SK-N-SH treated with all-trans-retinoic acid at 6 μM for 48 hours (cell line): ENCODE results near the gene SLC39A5.

Experiments
- ATAC-seq: fragments of 200-7000 bp; cut with Tn5 transposase; 3 replicates; pipeline ENCODE4 v1.9.1; 2020; ENCODE audit warnings: mild to moderate bottlenecking, moderate library complexity
- ARNTL ChIP-seq: fragments of 450-650 bp; formaldehyde crosslinking; IDR thresholded peaks from 2 replicates; pipeline ENCODE4 v1.5.0; 2020; ENCODE audit warnings: low read depth, mild to moderate bottlenecking, moderate library complexity, borderline replicate concordance
- BACH2 ChIP-seq: fragments of 250-450 bp; sonication (Bioruptor Pico); IDR thresholded peaks from 2 replicates; pipeline ENCODE4 v1.9.0; 2021; ENCODE audit warnings: mild to moderate bottlenecking, borderline replicate concordance
- CREB5 ChIP-seq: fragments of 250-450 bp; sonication (Bioruptor Pico); IDR thresholded peaks from 2 replicates; pipeline ENCODE4 v1.5.1; 2020; ENCODE audit warnings: low read depth, mild to moderate bottlenecking, moderate library complexity
- ESRRG ChIP-seq: fragments of 250-450 bp; sonication (Bioruptor Pico); IDR thresholded peaks from 2 replicates; pipeline ENCODE4 v1.6.1; 2021; ENCODE audit warnings: mild to moderate bottlenecking
- GLIS3 ChIP-seq: fragments of 250-450 bp; sonication (Bioruptor Pico); IDR thresholded peaks from 2 replicates; pipeline ENCODE4 v1.5.0; 2020; ENCODE audit warnings: mild to moderate bottlenecking, moderate library complexity
- ISL1 ChIP-seq: fragments of 250-450 bp; sonication (Bioruptor Pico); IDR thresholded peaks from 2 replicates; pipeline ENCODE4 v2.1.2; 2022; ENCODE audit warnings: mild to moderate bottlenecking, moderate library complexity
- OSR1 ChIP-seq: fragments of 250-450 bp; sonication (Bioruptor Pico); IDR thresholded peaks from 2 replicates; pipeline ENCODE4 v1.8.0; 2022; ENCODE audit warnings: moderate library complexity, mild to moderate bottlenecking, inconsistent platforms
- PATZ1 ChIP-seq: fragments of 250-450 bp; sonication (Bioruptor Pico); IDR thresholded peaks from 2 replicates; pipeline ENCODE4 v1.8.0; 2020; ENCODE audit warnings: mild to moderate bottlenecking, moderate library complexity, borderline replicate concordance
- PPARA ChIP-seq: fragments of 250-450 bp; sonication (Bioruptor Pico); IDR thresholded peaks from 2 replicates; pipeline ENCODE4 v1.5.0; 2020; ENCODE audit warnings: mild to moderate bottlenecking, borderline replicate concordance
- RARB ChIP-seq: fragments of 250-450 bp; sonication (Bioruptor Pico); IDR thresholded peaks from 2 replicates; pipeline ENCODE4 v1.8.0; 2021; ENCODE audit warnings: mild to moderate bottlenecking, moderate library complexity
- SNAI2 ChIP-seq: fragments of 250-450 bp; sonication (Bioruptor Pico); IDR thresholded peaks from 2 replicates; pipeline ENCODE4 v1.5.0; 2020; ENCODE audit warnings: mild to moderate bottlenecking, moderate library complexity
- TOX ChIP-seq: fragments of 250-450 bp; sonication (Bioruptor Pico); IDR thresholded peaks from 2 replicates; pipeline ENCODE4 v1.8.0; 2021; ENCODE audit warnings: mild to moderate bottlenecking, moderate library complexity, borderline replicate concordance
- TSHZ2 ChIP-seq: fragments of 250-450 bp; sonication (Bioruptor Pico); IDR thresholded peaks from 2 replicates; pipeline ENCODE4 v1.5.0; 2020; ENCODE audit warnings: mild to moderate bottlenecking, moderate library complexity
- ZC3H10 ChIP-seq: fragments of 250-450 bp; sonication (Bioruptor Pico); IDR thresholded peaks from 2 replicates; pipeline ENCODE4 v1.5.1; 2021; ENCODE audit warnings: mild to moderate bottlenecking, moderate library complexity
- ZFP3 ChIP-seq: fragments of 250-450 bp; sonication (Bioruptor Pico); IDR thresholded peaks from 2 replicates; pipeline ENCODE4 v1.5.0; 2020; ENCODE audit warnings: mild to moderate bottlenecking, moderate library complexity
- ZFP30 ChIP-seq: fragments of 450-650 bp; formaldehyde crosslinking; IDR thresholded peaks from 2 replicates; pipeline ENCODE4 v1.5.0; 2022; ENCODE audit warnings: mild to moderate bottlenecking, moderate library complexity
- ZNF565 ChIP-seq: fragments of 450-650 bp; formaldehyde crosslinking; conservative IDR thresholded peaks from 2 replicates; pipeline ENCODE4 v1.5.0; 2020; ENCODE audit warnings: low read depth, mild to moderate bottlenecking, moderate library complexity
- ZNF70 ChIP-seq: fragments of 450-650 bp; formaldehyde crosslinking; IDR thresholded peaks from 2 replicates; pipeline ENCODE4 v1.5.0; 2020; ENCODE audit warnings: mild to moderate bottlenecking, moderate library complexity
- ZNF8 ChIP-seq: fragments of 450-650 bp; formaldehyde crosslinking; IDR thresholded peaks from 2 replicates; pipeline ENCODE4 v1.5.0; 2020; ENCODE audit warnings: mild to moderate bottlenecking, moderate library complexity
- TF ChIP-seq, protein P1 (sequence below): fragments of 250-450 bp; sonication (Bioruptor Pico); IDR thresholded peaks from 2 replicates; pipeline ENCODE4 v1.5.1; 2021; ENCODE audit warnings: mild to moderate bottlenecking, moderate library complexity
- TF ChIP-seq, protein P2 (sequence below): fragments of 250-450 bp; sonication (Bioruptor Pico); IDR thresholded peaks from 2 replicates; pipeline ENCODE4 v1.8.0; 2021; ENCODE audit warnings: low read depth, mild to moderate bottlenecking, moderate library complexity, borderline replicate concordance

SLC39A5 gene

DNA sequence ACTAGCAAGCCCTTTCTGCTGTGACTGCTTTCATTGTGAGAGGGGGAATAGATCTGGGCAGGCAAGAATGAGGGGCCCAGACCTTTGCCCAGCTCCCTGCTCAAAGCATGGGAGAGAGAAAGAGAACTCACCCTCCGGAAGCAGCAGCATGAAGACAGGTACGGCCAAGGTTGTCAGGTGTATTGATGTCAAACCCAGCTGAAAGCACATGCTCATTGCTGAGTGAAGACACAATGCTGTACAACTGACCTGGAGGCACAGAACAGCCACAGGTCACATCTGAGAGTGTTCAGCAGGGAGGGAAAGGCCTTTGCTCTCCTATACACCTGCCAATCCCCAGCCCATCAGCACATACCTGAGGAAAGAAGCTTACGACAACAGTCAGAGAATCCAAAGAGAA lies 22.8 kb downstream of the SLC39A5 start:
- ATAC-seq: no peak
- TF ChIP-seq, protein P1, sequence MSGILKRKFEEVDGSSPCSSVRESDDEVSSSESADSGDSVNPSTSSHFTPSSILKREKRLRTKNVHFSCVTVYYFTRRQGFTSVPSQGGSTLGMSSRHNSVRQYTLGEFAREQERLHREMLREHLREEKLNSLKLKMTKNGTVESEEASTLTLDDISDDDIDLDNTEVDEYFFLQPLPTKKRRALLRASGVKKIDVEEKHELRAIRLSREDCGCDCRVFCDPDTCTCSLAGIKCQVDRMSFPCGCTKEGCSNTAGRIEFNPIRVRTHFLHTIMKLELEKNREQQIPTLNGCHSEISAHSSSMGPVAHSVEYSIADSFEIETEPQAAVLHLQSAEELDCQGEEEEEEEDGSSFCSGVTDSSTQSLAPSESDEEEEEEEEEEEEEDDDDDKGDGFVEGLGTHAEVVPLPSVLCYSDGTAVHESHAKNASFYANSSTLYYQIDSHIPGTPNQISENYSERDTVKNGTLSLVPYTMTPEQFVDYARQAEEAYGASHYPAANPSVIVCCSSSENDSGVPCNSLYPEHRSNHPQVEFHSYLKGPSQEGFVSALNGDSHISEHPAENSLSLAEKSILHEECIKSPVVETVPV (CRISPR knock-in tag): no peak

DNA sequence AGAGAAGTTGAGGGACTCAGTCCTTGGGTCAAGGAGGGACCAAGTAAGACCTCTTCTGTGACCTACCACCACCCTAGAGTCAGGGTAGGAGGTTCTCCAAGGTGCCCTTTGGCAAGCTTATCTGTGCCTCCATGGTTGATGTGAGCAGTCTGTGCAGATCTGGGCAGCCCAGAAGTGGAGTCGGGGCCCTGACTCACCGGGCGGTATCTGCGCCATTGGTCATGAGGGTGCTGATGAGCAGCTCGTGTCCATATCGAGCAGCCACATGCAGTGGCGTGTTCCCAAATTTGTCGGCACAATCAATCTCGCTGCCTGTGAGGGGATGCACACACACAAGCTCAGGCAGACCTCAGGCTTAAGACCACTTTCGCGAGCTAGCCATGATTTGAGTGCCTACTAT lies 23.2 kb downstream of the SLC39A5 start:
- no peak for ATAC-seq
- TF ChIP-seq ZNF565 (CRISPR knock-in tag) (no peak), ZNF70 (CRISPR knock-in tag) (no peak), OSR1 (CRISPR knock-in tag) (no peak), PATZ1 (CRISPR knock-in tag) (no peak), ISL1 (CRISPR knock-in tag) (no peak)
- TF ChIP-seq, all 23 proteins: peak for 0

GRCh38 chr12:56255671-56256070 lies 25.8 kb downstream of the SLC39A5 start:
- TF ChIP-seq ZNF8 (CRISPR knock-in tag): no peak
- TF ChIP-seq BACH2 (CRISPR knock-in tag): no peak
- no peak for TF ChIP-seq RARB (CRISPR knock-in tag)
- TF ChIP-seq OSR1 (CRISPR knock-in tag): no peak
- no peak for TF ChIP-seq PPARA (CRISPR knock-in tag)
- TF ChIP-seq SNAI2 (CRISPR knock-in tag): no peak
- TF ChIP-seq, protein P2, sequence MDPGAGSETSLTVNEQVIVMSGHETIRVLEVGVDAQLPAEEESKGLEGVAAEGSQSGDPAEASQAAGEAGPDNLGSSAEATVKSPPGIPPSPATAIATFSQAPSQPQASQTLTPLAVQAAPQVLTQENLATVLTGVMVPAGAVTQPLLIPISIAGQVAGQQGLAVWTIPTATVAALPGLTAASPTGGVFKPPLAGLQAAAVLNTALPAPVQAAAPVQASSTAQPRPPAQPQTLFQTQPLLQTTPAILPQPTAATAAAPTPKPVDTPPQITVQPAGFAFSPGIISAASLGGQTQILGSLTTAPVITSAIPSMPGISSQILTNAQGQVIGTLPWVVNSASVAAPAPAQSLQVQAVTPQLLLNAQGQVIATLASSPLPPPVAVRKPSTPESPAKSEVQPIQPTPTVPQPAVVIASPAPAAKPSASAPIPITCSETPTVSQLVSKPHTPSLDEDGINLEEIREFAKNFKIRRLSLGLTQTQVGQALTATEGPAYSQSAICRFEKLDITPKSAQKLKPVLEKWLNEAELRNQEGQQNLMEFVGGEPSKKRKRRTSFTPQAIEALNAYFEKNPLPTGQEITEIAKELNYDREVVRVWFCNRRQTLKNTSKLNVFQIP (CRISPR knock-in tag): no peak
- no peak for TF ChIP-seq ZC3H10 (CRISPR knock-in tag)
- no peak for TF ChIP-seq TOX (CRISPR knock-in tag)
- TF ChIP-seq, protein P1 (CRISPR knock-in tag): no peak
- ATAC-seq: no peak

DNA sequence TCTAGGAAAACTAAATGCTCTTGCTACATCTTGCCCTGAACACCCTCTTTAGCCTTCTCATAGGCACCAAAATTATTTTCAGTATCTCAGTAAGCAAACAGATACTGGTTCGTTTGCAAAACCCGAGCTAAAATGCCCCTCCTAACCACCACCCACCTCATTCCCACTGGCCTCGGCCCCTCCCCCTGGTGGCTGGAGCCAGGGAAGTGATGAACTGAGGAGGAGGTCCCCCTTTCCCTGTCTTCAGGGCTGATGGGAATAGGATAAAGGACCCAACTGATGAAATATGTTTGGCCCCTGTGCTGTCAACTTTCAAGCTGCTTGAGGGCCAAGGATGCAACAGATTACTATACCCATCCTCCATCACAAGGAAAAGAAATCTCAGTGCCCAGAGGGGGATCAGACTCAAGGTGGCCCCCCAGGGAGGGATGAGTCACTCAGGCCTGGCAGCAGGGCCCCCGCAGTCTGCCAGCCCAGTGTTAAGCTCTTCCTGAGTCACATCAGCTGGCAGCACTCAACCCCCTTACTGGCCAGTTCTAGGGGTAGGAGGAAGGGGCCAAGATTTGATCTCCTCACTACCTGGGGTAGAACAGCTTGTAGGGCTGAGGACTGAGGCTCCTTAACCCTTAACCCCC lies 26.6 kb downstream of the SLC39A5 start:
- 0 out of 3 replicates have a peak, but pooled peaks have one; percentile 1 for ATAC-seq
- TF ChIP-seq PATZ1 (CRISPR knock-in tag): peak; percentile 95; the same call in 1 of the 2 replicates
- no peak for TF ChIP-seq BACH2 (CRISPR knock-in tag)

GRCh38 chr12:56257071-56257470 lies 27.2 kb downstream of the SLC39A5 start:
- ATAC-seq: no peak
- TF ChIP-seq CREB5 (CRISPR knock-in tag) (no peak), TSHZ2 (CRISPR knock-in tag) (no peak), ZFP30 (CRISPR knock-in tag) (no peak), ZFP3 (no peak), ISL1 (CRISPR knock-in tag) (no peak), ARNTL (CRISPR knock-in tag) (no peak), ESRRG (CRISPR knock-in tag) (no peak), RARB (CRISPR knock-in tag) (no peak), GLIS3 (CRISPR knock-in tag) (no peak)
